ENCODE results near the gene RYR3.

Gene RYR3

GRCh38 chr15:33888176-33888575 lies 577.4 kb downstream of the RYR3 start:
- H3K79me2 ChIP-seq (ENCODE audit: low read length): no peaks in the 10 kb centered on the region
- DNase-seq: no peak

GRCh38 chr15:33894193-33894592 lies 583.4 kb downstream of the RYR3 start:
- Histone ChIP-seq H3K9me2 (replicated peaks; ENCODE audit: insufficient read depth, low read length) (no peaks in the 10 kb centered on the region), H2AFZ (ENCODE audit: low read length) (peak overlapping the region; percentile 19), H3F3A (ENCODE audit: insufficient read depth, low read length) (peaks cover 7% of the 10 kb centered on the region), H4K20me1 (ENCODE audit: insufficient read depth, low read length) (no peaks in the 10 kb centered on the region), H3K4me1 (ENCODE audit: low read length) (peaks cover 11% of the 10 kb centered on the region), H3K9me3 (replicated peaks; ENCODE audit: insufficient read depth, low read length) (no peaks in the 10 kb centered on the region), H3K4me3 (ENCODE audit: low read length) (peak overlapping the region; percentile 42), H3K4me2 (ENCODE audit: low read depth, low read length) (peak overlapping the region; percentile 42; the same call in 1 of the 2 replicates), H3K36me3 (replicated peaks; ENCODE audit: insufficient read depth, low read length) (no peaks in the 10 kb centered on the region), H3K9ac (ENCODE audit: low read length) (peak overlapping the region; percentile 55), H3K79me2 (ENCODE audit: low read length) (no peaks in the 10 kb centered on the region), H3K27me3 (replicated peaks; ENCODE audit: insufficient read depth, low read length) (no peaks in the 10 kb centered on the region), H3K27ac (ENCODE audit: low read length) (peak overlapping the region; percentile 72)
- TF ChIP-seq CTCF (IDR thresholded peaks at IDR 0.05; ENCODE audit: low read length): no peak
- no peak for TF ChIP-seq EZH2phosphoT487 (IDR thresholded peaks at IDR 0.05; ENCODE audit: low read length)
- no peak for TF ChIP-seq EZH2 (optimal IDR thresholded peaks at IDR 0.05; ENCODE audit: low read depth, low read length)
- DNase-seq: peak; percentile 84

More at GRCh38 chr15:33888176-33888575, 577.4 kb downstream of the RYR3 start:
- H3K9ac ChIP-seq (ENCODE audit: low read length): no peak overlapping the region
- no peak overlapping the region for H2AFZ ChIP-seq (ENCODE audit: low read length)
- no peaks in the 10 kb centered on the region for H3K9me3 ChIP-seq (replicated peaks; ENCODE audit: insufficient read depth, low read length)
- TF ChIP-seq EZH2phosphoT487 (IDR thresholded peaks at IDR 0.05; ENCODE audit: low read length) (no peak), EZH2 (optimal IDR thresholded peaks at IDR 0.05; ENCODE audit: low read depth, low read length) (no peak), CTCF (IDR thresholded peaks at IDR 0.05; ENCODE audit: low read length) (no peak)
- H3K9me2 ChIP-seq (replicated peaks; ENCODE audit: insufficient read depth, low read length): no peaks in the 10 kb centered on the region
- no peaks in the 10 kb centered on the region for H3K27me3 ChIP-seq (replicated peaks; ENCODE audit: insufficient read depth, low read length)
- no peaks in the 10 kb centered on the region for H4K20me1 ChIP-seq (ENCODE audit: insufficient read depth, low read length)
- no peaks in the 10 kb centered on the region for H3K36me3 ChIP-seq (replicated peaks; ENCODE audit: insufficient read depth, low read length)
- no peak overlapping the region for H3K4me3 ChIP-seq (ENCODE audit: low read length)
- H3K4me2 ChIP-seq (ENCODE audit: low read depth, low read length): no peak overlapping the region
- H3K27ac ChIP-seq (ENCODE audit: low read length): no peak overlapping the region
- peaks cover under 1% of the 10 kb centered on the region; the same call in 1 of the 2 replicates for H3K4me1 ChIP-seq (ENCODE audit: low read length)
- no peaks in the 10 kb centered on the region for H3F3A ChIP-seq (ENCODE audit: insufficient read depth, low read length)

GRCh38 chr15:33902043-33902442 lies 591.3 kb downstream of the RYR3 start:
- H3K4me3 ChIP-seq (ENCODE audit: low read length): no peak overlapping the region
- no peaks in the 10 kb centered on the region for H3K9me2 ChIP-seq (replicated peaks; ENCODE audit: insufficient read depth, low read length)
- no peaks in the 10 kb centered on the region for H3K36me3 ChIP-seq (replicated peaks; ENCODE audit: insufficient read depth, low read length)
- H2AFZ ChIP-seq (ENCODE audit: low read length): no peak overlapping the region
- H3K9ac ChIP-seq (ENCODE audit: low read length): no peak overlapping the region
- H3K4me1 ChIP-seq (ENCODE audit: low read length): no peaks in the 10 kb centered on the region
- no peaks in the 10 kb centered on the region for H3F3A ChIP-seq (ENCODE audit: insufficient read depth, low read length)
- no peak overlapping the region for H3K27ac ChIP-seq (ENCODE audit: low read length)
- H3K4me2 ChIP-seq (ENCODE audit: low read depth, low read length): no peak overlapping the region
- DNase-seq: no peak
- H3K9me3 ChIP-seq (replicated peaks; ENCODE audit: insufficient read depth, low read length): no peaks in the 10 kb centered on the region
- TF ChIP-seq CTCF (IDR thresholded peaks at IDR 0.05; ENCODE audit: low read length) (no peak), EZH2 (optimal IDR thresholded peaks at IDR 0.05; ENCODE audit: low read depth, low read length) (no peak), EZH2phosphoT487 (IDR thresholded peaks at IDR 0.05; ENCODE audit: low read length) (no peak)
- H3K27me3 ChIP-seq (replicated peaks; ENCODE audit: insufficient read depth, low read length): no peaks in the 10 kb centered on the region
- H4K20me1 ChIP-seq (ENCODE audit: insufficient read depth, low read length): no peaks in the 10 kb centered on the region
- H3K79me2 ChIP-seq (ENCODE audit: low read length): no peaks in the 10 kb centered on the region
